K562 (cell line): Measurements from ENCODE around the gene A4GALT. TPM values are rescaled to one million over a fixed set of nuclear protein-coding genes. Genes with fewer than 3 reads are reported as not detected.

Experiments used
- BHLHE40 ChIP-seq: IDR thresholded peaks from 2 replicates; pipeline ENCODE4 v1.6.1; 2011; ENCODE audit warnings: low read length, improper control_type of control experiment
- CREB5 ChIP-seq: fragments of 250-450 bp; sonication (Bioruptor Pico); IDR thresholded peaks from 2 replicates; pipeline ENCODE4 v1.5.0; 2020; ENCODE audit warnings: mild to moderate bottlenecking
- EHMT2 ChIP-seq: fragments of 450-650 bp; IDR thresholded peaks from 2 replicates; pipeline ENCODE4 v1.6.1; 2018; ENCODE audit warnings: antibody characterized with exemption
- GABPB2 ChIP-seq: fragments of 250-450 bp; sonication (Bioruptor Pico); conservative IDR thresholded peaks from 2 replicates; pipeline ENCODE4 v1.5.1; 2021; ENCODE audit warnings: mild to moderate bottlenecking
- IRF1 ChIP-seq: sonication (generic); formaldehyde crosslinking; IDR thresholded peaks from 2 replicates; pipeline ENCODE4 v1.8.0; 2022; ENCODE audit warnings: missing genetic modification reagents, mild to moderate bottlenecking, borderline replicate concordance
- MCM7 ChIP-seq, 2 experiments: fragments of 450-650 bp; IDR thresholded peaks; 2 replicates each; pipeline ENCODE4 v1.6.1; 2016 to 2018
- RUNX1 ChIP-seq: sonication (generic); IDR thresholded peaks from 2 replicates; pipeline ENCODE4 v1.6.1; 2016; ENCODE audit warnings: antibody characterized with exemption, low read depth
- SMC3 ChIP-seq: conservative IDR thresholded peaks from 2 replicates; pipeline ENCODE4 v1.6.1; 2011; ENCODE audit warnings: low read depth, low read length, improper control_type of control experiment; ENCODE audit not compliant: insufficient read depth
- TCF3 ChIP-seq: sonication (generic); formaldehyde crosslinking; IDR thresholded peaks from 2 replicates; pipeline ENCODE4 v1.4.0; 2020; ENCODE audit warnings: mild to moderate bottlenecking, missing genetic modification reagents
- TRIM28 ChIP-seq: fragments of 450-650 bp; IDR thresholded peaks from 2 replicates; pipeline ENCODE4 v1.6.1; 2017
- TSHZ1 ChIP-seq: fragments of 250-450 bp; sonication (Bioruptor Pico); IDR thresholded peaks from 2 replicates; pipeline ENCODE4 v1.4.0; 2020; ENCODE audit warnings: mild to moderate bottlenecking, moderate library complexity
- ZBTB17 ChIP-seq: fragments of 450-650 bp; formaldehyde crosslinking; IDR thresholded peaks from 2 replicates; pipeline ENCODE4 v1.4.0; 2020; ENCODE audit warnings: mild to moderate bottlenecking
- ZNF217 ChIP-seq: sonication (generic); formaldehyde crosslinking; IDR thresholded peaks from 2 replicates; pipeline ENCODE4 v1.8.0; 2022; ENCODE audit warnings: mild to moderate bottlenecking, missing genetic modification reagents
- ZNF253 ChIP-seq: fragments of 250-450 bp; sonication (Bioruptor Pico); conservative IDR thresholded peaks from 2 replicates; pipeline ENCODE4 v1.6.1; 2021; ENCODE audit warnings: mild to moderate bottlenecking
- ZNF445 ChIP-seq: fragments of 250-450 bp; sonication (Bioruptor Pico); IDR thresholded peaks from 2 replicates; pipeline ENCODE4 v1.4.0; 2020; ENCODE audit warnings: low read depth, mild to moderate bottlenecking, moderate library complexity
- polyA plus RNA-seq, 8 experiments: library from polyadenylated mRNA; depleted of rRNA in 4 of 8; stranded (reverse) in 5 of 8; unstranded in 3 of 8; fragments of >200 nt; fragmentation: Nextera tagmentation in 2 of 8; fragmentation: Illumina TruSeq in 1 of 8; extraction: Ambion mirVana in 2 of 8; extraction: Trizol in 1 of 8; gene quantifications; 2 replicates each; pipeline versions ENCODE4 v1.2.1 to v1.2.3, GENCODE V29; 2011 to 2014; ENCODE audit warnings: inconsistent platforms in 1 of 8, missing spikeins in 1 of 8
- total RNA-seq, 7 experiments: library from RNA; depleted of rRNA in 6 of 7; stranded (reverse); fragments of >200 nt in 6 of 7; fragmentation: Illumina TruSeq in 2 of 7; extraction: Trizol in 2 of 7; gene quantifications; 2 replicates each; pipeline versions ENCODE4 v1.2.1 to v1.2.3, GENCODE V29; 2011 to 2021; ENCODE audit warnings: low replicate concordance in 1 of 7
- TF ChIP-seq, protein P1 (sequence below): fragments of 250-450 bp; sonication (Bioruptor Pico); IDR thresholded peaks from 2 replicates; pipeline ENCODE4 v1.4.0; 2020; ENCODE audit warnings: borderline replicate concordance
- TF ChIP-seq, protein P2 (sequence below): fragments of 250-450 bp; sonication (Bioruptor Pico); IDR thresholded peaks from 2 replicates; pipeline ENCODE4 v1.5.0; 2022; ENCODE audit warnings: mild to moderate bottlenecking

A4GALT gene
- total and polyA plus RNA-seq, 9 of the 15 experiments (the other 6 are each of a cell fraction or from before 2014, with no cell fraction given) = 0.07 to 0.11 TPM; not detected in 7

DNA sequence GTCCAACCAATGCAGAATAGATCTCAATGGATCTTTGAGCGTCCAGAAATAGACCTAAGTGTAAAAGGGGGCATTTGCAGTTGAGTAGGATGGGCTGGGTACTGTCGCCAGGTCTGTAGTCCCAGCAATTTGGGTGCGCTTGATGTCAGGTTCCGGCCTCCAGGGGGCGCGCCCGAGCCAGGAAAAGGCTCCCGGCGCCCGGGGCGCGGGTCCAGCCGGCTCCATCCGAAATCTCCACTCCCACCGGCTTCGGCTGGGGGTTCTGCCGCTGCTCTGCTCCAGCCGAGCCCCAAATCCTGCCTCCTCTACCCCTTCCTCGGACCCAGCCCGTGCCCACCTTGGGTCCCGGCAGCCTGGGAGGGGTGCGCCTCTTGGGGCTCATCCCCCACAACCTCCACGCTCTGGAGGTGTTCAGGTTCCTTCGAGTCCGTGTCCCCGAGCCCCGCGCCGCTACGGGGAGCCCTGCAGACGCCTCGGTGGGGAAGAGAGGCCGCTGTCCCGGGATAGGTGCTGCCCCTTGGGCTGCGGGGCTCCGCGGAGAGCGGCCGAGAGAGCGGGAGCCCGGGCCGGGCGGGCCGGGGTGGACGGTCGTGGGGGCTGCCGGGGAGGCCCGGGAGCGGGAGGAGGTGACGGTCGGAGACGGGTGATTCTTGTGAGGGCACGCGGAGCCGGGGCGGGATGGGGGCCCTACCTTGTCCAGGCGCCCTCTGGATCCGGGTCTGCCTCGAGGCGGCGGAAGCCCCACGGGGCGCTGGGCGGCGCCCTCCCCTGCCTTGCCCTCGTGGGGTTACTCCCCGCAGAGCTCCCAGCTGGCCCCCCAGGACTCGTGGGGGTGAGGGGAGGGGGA lies 58.5 kb downstream of the A4GALT start (continued):
- TF ChIP-seq TRIM28 = no peak
- no peak for TF ChIP-seq BHLHE40
- TF ChIP-seq, protein P1, sequence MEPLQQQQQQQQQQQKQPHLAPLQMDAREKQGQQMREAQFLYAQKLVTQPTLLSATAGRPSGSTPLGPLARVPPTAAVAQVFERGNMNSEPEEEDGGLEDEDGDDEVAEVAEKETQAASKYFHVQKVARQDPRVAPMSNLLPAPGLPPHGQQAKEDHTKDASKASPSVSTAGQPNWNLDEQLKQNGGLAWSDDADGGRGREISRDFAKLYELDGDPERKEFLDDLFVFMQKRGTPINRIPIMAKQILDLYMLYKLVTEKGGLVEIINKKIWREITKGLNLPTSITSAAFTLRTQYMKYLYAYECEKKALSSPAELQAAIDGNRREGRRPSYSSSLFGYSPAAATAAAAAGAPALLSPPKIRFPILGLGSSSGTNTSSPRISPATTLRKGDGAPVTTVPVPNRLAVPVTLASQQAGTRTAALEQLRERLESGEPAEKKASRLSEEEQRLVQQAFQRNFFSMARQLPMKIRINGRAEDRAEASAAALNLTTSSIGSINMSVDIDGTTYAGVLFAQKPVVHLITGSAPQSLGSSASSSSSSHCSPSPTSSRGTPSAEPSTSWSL (CRISPR knock-in tag) = no peak
- TF ChIP-seq SMC3 = peak; percentile 55; the same call in 1 of the 2 replicates
- TF ChIP-seq TCF3 (CRISPR knock-in tag) = no peak
- TF ChIP-seq ZNF253 (CRISPR knock-in tag) = no peak
- TF ChIP-seq, protein P2, sequence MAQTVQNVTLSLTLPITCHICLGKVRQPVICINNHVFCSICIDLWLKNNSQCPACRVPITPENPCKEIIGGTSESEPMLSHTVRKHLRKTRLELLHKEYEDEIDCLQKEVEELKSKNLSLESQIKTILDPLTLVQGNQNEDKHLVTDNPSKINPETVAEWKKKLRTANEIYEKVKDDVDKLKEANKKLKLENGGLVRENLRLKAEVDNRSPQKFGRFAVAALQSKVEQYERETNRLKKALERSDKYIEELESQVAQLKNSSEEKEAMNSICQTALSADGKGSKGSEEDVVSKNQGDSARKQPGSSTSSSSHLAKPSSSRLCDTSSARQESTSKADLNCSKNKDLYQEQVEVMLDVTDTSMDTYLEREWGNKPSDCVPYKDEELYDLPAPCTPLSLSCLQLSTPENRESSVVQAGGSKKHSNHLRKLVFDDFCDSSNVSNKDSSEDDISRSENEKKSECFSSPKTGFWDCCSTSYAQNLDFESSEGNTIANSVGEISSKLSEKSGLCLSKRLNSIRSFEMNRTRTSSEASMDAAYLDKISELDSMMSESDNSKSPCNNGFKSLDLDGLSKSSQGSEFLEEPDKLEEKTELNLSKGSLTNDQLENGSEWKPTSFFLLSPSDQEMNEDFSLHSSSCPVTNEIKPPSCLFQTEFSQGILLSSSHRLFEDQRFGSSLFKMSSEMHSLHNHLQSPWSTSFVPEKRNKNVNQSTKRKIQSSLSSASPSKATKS = no peak
- TF ChIP-seq EHMT2 = no peak
- TF ChIP-seq CREB5 (CRISPR knock-in tag) = no peak
- TF ChIP-seq ZNF445 (CRISPR knock-in tag) = no peak
- TF ChIP-seq MCM7 (IDR thresholded peaks at IDR 0.05) = no peak
- TF ChIP-seq RUNX1 = no peak
- no peak for TF ChIP-seq ZNF217
- TF ChIP-seq TSHZ1 (CRISPR knock-in tag) = no peak
- no peak for TF ChIP-seq ZBTB17 (CRISPR knock-in tag)
- TF ChIP-seq IRF1 (CRISPR knock-in tag) = no peak
- TF ChIP-seq GABPB2 (CRISPR knock-in tag) = no peak
